Lung (tissue), 12 donors: ENCODE results near the gene CASK. TPM values are rescaled to one million over a fixed set of nuclear protein-coding genes. Genes with fewer than 3 reads are reported as not detected.
A peak's percentile ranks its signal among the peaks of the same experiment; 100 is the strongest.

ENCODE experiments used
- ATAC-seq: fragments of 200-7000 bp; cut with Tn5 transposase; one replicate; pipeline ENCODE4 v1.9.1; 2020; ENCODE audit warnings: moderate number of reproducible peaks; ENCODE audit not compliant: insufficient read depth, low FRiP score
- DNase-seq, 3 donors: peaks; one replicate each; pipeline ENCODE4 v3.0.0-alpha.2; 2013 to 2017
- H3K27ac ChIP-seq, 2 donors: one replicate each; pipeline ENCODE4 v1.5.1; 2013; ENCODE audit warnings: mild to moderate bottlenecking in 2 of 2, moderate library complexity in 2 of 2, control low read depth in 1 of 2, inconsistent platforms in 1 of 2, low read depth in 1 of 2, low read length in 1 of 2
- H3K27me3 ChIP-seq, 3 donors: one replicate each; pipeline ENCODE4 v1.5.1; 2013; ENCODE audit warnings: low read length in 2 of 3; ENCODE audit not compliant: control insufficient read depth in 3 of 3, insufficient read depth in 3 of 3
- H3K36me3 ChIP-seq, 4 donors: one replicate each; pipeline ENCODE4 v1.5.1; 2013; ENCODE audit warnings: low read length in 4 of 4, mild to moderate bottlenecking in 1 of 4, moderate library complexity in 1 of 4; ENCODE audit not compliant: control insufficient read depth in 4 of 4, insufficient read depth in 4 of 4
- H3K4me1 ChIP-seq, 5 donors: one replicate each; pipeline ENCODE4 v1.5.1; 2013; ENCODE audit warnings: low read length in 5 of 5, mild to moderate bottlenecking in 2 of 5, moderate library complexity in 1 of 5; ENCODE audit not compliant: control insufficient read depth in 5 of 5, insufficient read depth in 5 of 5
- H3K4me3 ChIP-seq: one replicate; pipeline ENCODE4 v1.5.1; 2013; ENCODE audit warnings: mild to moderate bottlenecking, control low read depth, moderate library complexity
- H3K9ac ChIP-seq, 2 donors: one replicate each; pipeline ENCODE4 v1.5.1; 2013; ENCODE audit warnings: low read length in 2 of 2, control low read depth in 1 of 2; ENCODE audit not compliant: insufficient read depth in 1 of 2
- H3K9me3 ChIP-seq, 4 donors: one replicate each; pipeline ENCODE4 v1.5.1; 2013; ENCODE audit warnings: low read length in 3 of 4, mild to moderate bottlenecking in 1 of 4, moderate library complexity in 1 of 4; ENCODE audit not compliant: control insufficient read depth in 4 of 4, insufficient read depth in 3 of 4
- CTCF ChIP-seq: IDR thresholded peaks from 2 replicates; pipeline ENCODE4 v1.5.1; 2012; ENCODE audit warnings: mild to moderate bottlenecking; ENCODE audit errors: control extremely low read depth, extremely low read depth
- WGBS, 2 donors: extraction: QIAGEN DNeasy Blood & Tissue Kit; methylation state at CpG; one replicate each; pipeline ENCODE4 v1.1.7; 2013; 5-methylcytosine and 5-hydroxymethylcytosine counted together
- polyA plus RNA-seq, 2 donors: library from polyadenylated mRNA; stranded (reverse); fragments of 200-250 nt; gene quantifications; one replicate each; pipeline ENCODE4 v1.2.1, GENCODE V29; 2013
- total RNA-seq, 2 donors: library from RNA; depleted of rRNA in 1 of 2; stranded (reverse); fragments of >200 nt in 1 of 2; gene quantifications; one replicate each; pipeline ENCODE4 v1.2.1, GENCODE V29; 2014 to 2021
- donor health status: control.
- donor health status: control.
- donor health status: Bipolar disorder and iron deficiency.
- donor health status: healthy.
- donor health status: DM: yes; HTN: yes; CAD: no.

CASK gene
- total and polyA plus RNA-seq, 4 donors, result 8.2 to 68.1 (median 30.6) TPM

- no peak for ATAC-seq
- no peak overlapping the region for H3K4me3 ChIP-seq
- WGBS, 2 donors, result 58 to 73% methylated on average over 3 of the region's 3 CpGs
- H3K9me3 ChIP-seq, result peaks cover 0 to 3% (median 0%) of the 10 kb centered on the region in 4 donors
- H3K4me1 ChIP-seq, result no peaks in the 10 kb centered on the region
- no peaks in the 10 kb centered on the region for H3K36me3 ChIP-seq
- no peak for TF ChIP-seq CTCF
- H3K9ac ChIP-seq, result no peak overlapping the region
- H3K27ac ChIP-seq, result no peak overlapping the region
- peaks cover 0 to 14% (median 2%) of the 10 kb centered on the region in 3 donors for H3K27me3 ChIP-seq
- peak in 2 of 3 donors; percentile 11 to 43 for DNase-seq
Measured at GRCh38 chrX:41963348-41963747, 40.0 kb upstream of the CASK start.

- Histone ChIP-seq H3K27me3 (peaks cover 0 to 14% (median 2%) of the 10 kb centered on the region in 3 donors), H3K27ac (no peak overlapping the region), H3K9ac (no peak overlapping the region), H3K9me3 (no peaks in the 10 kb centered on the region), H3K4me1 (no peaks in the 10 kb centered on the region), H3K4me3 (no peak overlapping the region), H3K36me3 (no peaks in the 10 kb centered on the region)
- no peak for DNase-seq
- ATAC-seq, result no peak
- TF ChIP-seq CTCF, result no peak
- WGBS, 2 donors, result 63 to 87% methylated on average over 2 of the region's 2 CpGs
Measured at GRCh38 chrX:41960142-41960541, 36.8 kb upstream of the CASK start.

GRCh38 chrX:41958861-41959260, 35.5 kb upstream of the CASK start:
- no peak overlapping the region for H3K27ac ChIP-seq
- no peaks in the 10 kb centered on the region for H3K36me3 ChIP-seq
- H3K27me3 ChIP-seq, result peaks cover 0 to 18% (median 2%) of the 10 kb centered on the region in 3 donors
- no peaks in the 10 kb centered on the region for H3K9me3 ChIP-seq
- no peak for TF ChIP-seq CTCF
- no peaks in the 10 kb centered on the region for H3K4me1 ChIP-seq
- H3K9ac ChIP-seq, result no peak overlapping the region
- ATAC-seq (no peak), DNase-seq (no peak)
- no peak overlapping the region for H3K4me3 ChIP-seq

GRCh38 chrX:41956027-41956426, 32.7 kb upstream of the CASK start:
- no peak overlapping the region for H3K4me3 ChIP-seq
- peaks cover 0 to 34% (median 2%) of the 10 kb centered on the region in 3 donors for H3K27me3 ChIP-seq
- H3K36me3 ChIP-seq, result no peaks in the 10 kb centered on the region
- H3K9me3 ChIP-seq, result peaks cover 0 to 2% (median 0%) of the 10 kb centered on the region in 4 donors
- no peak for DNase-seq
- no peak overlapping the region for H3K27ac ChIP-seq
- TF ChIP-seq CTCF, result no peak
- no peaks in the 10 kb centered on the region for H3K4me1 ChIP-seq
- H3K9ac ChIP-seq, result no peak overlapping the region
- no peak for ATAC-seq
- 83 to 95% methylated on average over 2 of the region's 2 CpGs for WGBS, 2 donors
